ENCODE results near the gene TTC4.

TTC4 gene

GRCh38 chr1:54715493-54716298 is at the start of gene TTC4:
Gene TTC4, plus strand, starts transcription at chr1:54715861. Its CDS starts 48 bp downstream, at chr1:54715909.
- no peak for TF ChIP-seq CTCF (IDR thresholded peaks at IDR 0.05; ENCODE audit: low read depth, low read length)
- peak within 1 kb of the TSS; percentile 86 to 88 for H3K4me3 ChIP-seq (replicated peaks in 1 of 2; ENCODE audit: low read depth in 2 of 2, low read length in 2 of 2)
- peak; percentile 83 for DNase-seq (ENCODE audit: low read depth in 2 of 2)

- TF ChIP-seq CTCF (IDR thresholded peaks at IDR 0.05; ENCODE audit: low read depth, low read length), result no peak
- DNase-seq (ENCODE audit: low read depth in 2 of 2), result no peak
- H3K4me3 ChIP-seq (replicated peaks in 1 of 2; ENCODE audit: low read depth in 2 of 2, low read length in 2 of 2), result no peak overlapping the region
Observed at GRCh38 chr1:54666333-54666732, 49.3 kb upstream of the TTC4 start.

GRCh38 chr1:54667797-54668196 is 47.9 kb upstream of the TTC4 start:
- no peak for TF ChIP-seq CTCF (IDR thresholded peaks at IDR 0.05; ENCODE audit: low read depth, low read length)
- DNase-seq (ENCODE audit: low read depth in 2 of 2), result no peak
- no peak overlapping the region for H3K4me3 ChIP-seq (replicated peaks in 1 of 2; ENCODE audit: low read depth in 2 of 2, low read length in 2 of 2)

GRCh38 chr1:54668567-54668966 is 47.1 kb upstream of the TTC4 start:
- H3K4me3 ChIP-seq (replicated peaks in 1 of 2; ENCODE audit: low read depth in 2 of 2, low read length in 2 of 2), result no peak overlapping the region
- DNase-seq (ENCODE audit: low read depth in 2 of 2), result no peak
- TF ChIP-seq CTCF (IDR thresholded peaks at IDR 0.05; ENCODE audit: low read depth, low read length), result no peak

GRCh38 chr1:54671985-54672608 is 43.6 kb upstream of the TTC4 start:
- DNase-seq (ENCODE audit: low read depth in 2 of 2), result peak; percentile 59 to 65
- TF ChIP-seq CTCF (IDR thresholded peaks at IDR 0.05; ENCODE audit: low read depth, low read length), result peak; percentile 97
- no peak overlapping the region for H3K4me3 ChIP-seq (replicated peaks in 1 of 2; ENCODE audit: low read depth in 2 of 2, low read length in 2 of 2)

GRCh38 chr1:54678776-54679643 is 36.7 kb upstream of the TTC4 start:
- no peak overlapping the region for H3K4me3 ChIP-seq (replicated peaks in 1 of 2; ENCODE audit: low read depth in 2 of 2, low read length in 2 of 2)
- no peak for TF ChIP-seq CTCF (IDR thresholded peaks at IDR 0.05; ENCODE audit: low read depth, low read length)
- DNase-seq (ENCODE audit: low read depth in 2 of 2), result no peak

Measured in cardiac fibroblast (primary cell).